Ovary (tissue), 9 donors: Measurements from ENCODE around the gene NRXN3. TPM values are rescaled to one million over a fixed set of nuclear protein-coding genes. Genes with fewer than 3 reads are reported as not detected.

Experiments
- DNase-seq, 5 donors: peaks; one replicate each; pipeline ENCODE4 v3.0.0-alpha.2; 2019 to 2020
- H3K27ac ChIP-seq, 2 donors: fragments of 200-600 bp; one replicate each; pipeline versions ENCODE4 v1.5.1 to v1.8.0; 2019 to 2022
- H3K27me3 ChIP-seq: fragments of 200-600 bp; one replicate; pipeline ENCODE4 v1.8.0; 2022
- H3K36me3 ChIP-seq: fragments of 200-600 bp; sonication (generic); one replicate; pipeline ENCODE4 v1.5.1; 2019
- H3K4me1 ChIP-seq: one replicate; pipeline ENCODE4 v1.8.1; 2013; ENCODE audit warnings: mild to moderate bottlenecking, moderate library complexity; ENCODE audit not compliant: insufficient read depth
- H3K4me3 ChIP-seq: fragments of 200-600 bp; sonication (generic); one replicate; pipeline ENCODE4 v1.5.1; 2017
- H3K9me3 ChIP-seq, 2 donors: fragments of 200-600 bp in 1 of 2; sonication (generic) in 1 of 2; one replicate each; pipeline versions ENCODE4 v1.5.1 to v1.8.1; 2013 to 2019; ENCODE audit warnings: mild to moderate bottlenecking in 1 of 2, moderate library complexity in 1 of 2
- EP300 ChIP-seq: sonication (generic); formaldehyde crosslinking; IDR thresholded peaks from one replicate; pipeline ENCODE4 v1.6.1; 2017; ENCODE audit warnings: antibody characterized with exemption
- POLR2A ChIP-seq: fragments of 450-650 bp; IDR thresholded peaks from one replicate; pipeline ENCODE4 v1.6.1; 2017; ENCODE audit warnings: antibody characterized with exemption, mild to moderate bottlenecking, moderate library complexity
- WGBS, 3 donors: extraction: QIAGEN DNeasy Blood & Tissue Kit in 1 of 3; methylation state at CpG; one replicate each; pipeline versions ENCODE4 v1.1.5 to v1.1.7; 2013 to 2017; 5-methylcytosine and 5-hydroxymethylcytosine counted together
- intact Hi-C, 4 donors: fragments of 100-400 bp; cut with DNase I; formaldehyde crosslinking; loops; one replicate each; pipeline versions ENCODE4 v1.11.0 to v1.15.1; 2022 to 2023
- polyA plus RNA-seq, 2 donors: library from polyadenylated mRNA; stranded (reverse); fragments of 200-250 nt in 1 of 2; fragments of 350-450 nt in 1 of 2; fragmentation: Illumina TruSeq in 1 of 2; extraction: RNeasy Lipid Tissue Mini Kit (QIAGEN cat#74804) in 1 of 2; gene quantifications; one replicate each; pipeline ENCODE4 v1.2.3, GENCODE V29; 2013 to 2014
- total RNA-seq, 7 donors: library from RNA; depleted of rRNA in 2 of 7; stranded (reverse); fragments of >200 nt in 2 of 7; fragmentation: NEBNext Ultra II Directional in 3 of 7; extraction: Animal tissue kit (Norgen Biotek cat#: 25700) in 3 of 7; gene quantifications; one replicate each; pipeline versions ENCODE4 v1.1.0 to v1.2.4, GENCODE V29; 2016 to 2023
- TF ChIP-seq, protein P1 (sequence below), 3 donors: fragments of 450-650 bp in 2 of 3; fragments of 200-600 bp in 1 of 3; IDR thresholded peaks; one replicate each; pipeline versions ENCODE4 v1.5.1 to v1.8.0; 2016 to 2022; ENCODE audit warnings: antibody characterized with exemption in 3 of 3, mild to moderate bottlenecking in 1 of 3
- donor health status: DM: no; HTN: no; CAD: no; lungs with moderate emphysema.
- donor health status: DM: no; HTN: no; CAD: no.
- donor health status: Bipolar disorder and iron deficiency.
- donor health status: DM: yes; HTN: yes; CAD: no.
- donor health status: DM: no; HTN: no; CAD: no.
- donor health status: DM: yes; HTN: yes; CAD: no.

Gene NRXN3
- total and polyA plus RNA-seq, 9 donors = 0.28 to 6.2 (median 0.82) TPM

DNA sequence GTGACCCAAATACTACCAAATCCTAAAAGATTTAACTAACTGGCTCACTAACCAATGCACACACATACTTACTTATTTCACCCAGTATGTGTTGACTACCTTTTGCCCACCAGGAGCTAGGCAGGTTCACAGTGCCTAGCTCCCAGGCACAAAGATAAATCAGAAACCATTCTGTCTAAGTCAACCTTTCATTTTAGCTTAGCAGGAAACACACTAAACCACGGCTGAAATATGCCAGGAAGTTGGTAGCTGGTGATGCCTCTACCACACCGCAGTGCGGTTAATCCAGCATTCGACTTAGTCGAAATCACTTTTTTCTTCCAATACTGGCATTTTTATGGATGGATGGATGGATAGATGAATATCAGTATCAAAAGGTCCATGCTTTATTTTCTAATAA lies 1443.5 kb downstream of the NRXN3 start:
- intact Hi-C loops = no loop called here
- Histone ChIP-seq H3K36me3 (no peaks in the 10 kb centered on the region), H3K4me1 (no peaks in the 10 kb centered on the region), H3K9me3 (no peaks in the 10 kb centered on the region), H3K27me3 (no peaks in the 10 kb centered on the region), H3K27ac (no peak overlapping the region), H3K4me3 (no peak overlapping the region)
- 68 to 83% (median 80%) methylated on average over 5 of the region's 5 CpGs for WGBS, 3 donors
- TF ChIP-seq POLR2A = no peak
- no peak for TF ChIP-seq EP300
- TF ChIP-seq, protein P1, sequence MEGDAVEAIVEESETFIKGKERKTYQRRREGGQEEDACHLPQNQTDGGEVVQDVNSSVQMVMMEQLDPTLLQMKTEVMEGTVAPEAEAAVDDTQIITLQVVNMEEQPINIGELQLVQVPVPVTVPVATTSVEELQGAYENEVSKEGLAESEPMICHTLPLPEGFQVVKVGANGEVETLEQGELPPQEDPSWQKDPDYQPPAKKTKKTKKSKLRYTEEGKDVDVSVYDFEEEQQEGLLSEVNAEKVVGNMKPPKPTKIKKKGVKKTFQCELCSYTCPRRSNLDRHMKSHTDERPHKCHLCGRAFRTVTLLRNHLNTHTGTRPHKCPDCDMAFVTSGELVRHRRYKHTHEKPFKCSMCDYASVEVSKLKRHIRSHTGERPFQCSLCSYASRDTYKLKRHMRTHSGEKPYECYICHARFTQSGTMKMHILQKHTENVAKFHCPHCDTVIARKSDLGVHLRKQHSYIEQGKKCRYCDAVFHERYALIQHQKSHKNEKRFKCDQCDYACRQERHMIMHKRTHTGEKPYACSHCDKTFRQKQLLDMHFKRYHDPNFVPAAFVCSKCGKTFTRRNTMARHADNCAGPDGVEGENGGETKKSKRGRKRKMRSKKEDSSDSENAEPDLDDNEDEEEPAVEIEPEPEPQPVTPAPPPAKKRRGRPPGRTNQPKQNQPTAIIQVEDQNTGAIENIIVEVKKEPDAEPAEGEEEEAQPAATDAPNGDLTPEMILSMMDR (IDR thresholded peaks at IDR 0.05) = no peak
- DNase-seq = no peak

DNA sequence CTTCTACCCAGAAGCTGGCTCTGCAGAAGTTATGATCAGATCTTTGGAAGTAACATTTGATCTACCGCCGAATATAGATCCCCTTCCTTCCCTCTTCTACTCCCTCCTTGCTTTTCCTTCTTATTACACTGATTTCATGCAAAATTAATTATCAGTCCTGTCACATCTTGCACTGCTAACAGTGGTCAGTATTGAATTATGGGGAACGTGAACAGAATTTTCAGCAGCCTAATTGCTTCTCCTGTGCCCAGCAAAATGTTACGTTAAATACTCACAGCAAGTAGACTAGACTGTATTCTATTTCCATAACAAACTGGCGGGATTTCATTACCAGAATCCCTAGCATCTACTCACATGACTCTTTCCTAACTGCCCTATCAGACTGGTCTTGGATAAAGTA lies 1444.3 kb downstream of the NRXN3 start:
- intact Hi-C loops = no loop called here
- H3K9me3 ChIP-seq = no peaks in the 10 kb centered on the region
- no peak overlapping the region for H3K4me3 ChIP-seq
- H3K4me1 ChIP-seq = no peaks in the 10 kb centered on the region
- H3K27ac ChIP-seq = no peak overlapping the region
- TF ChIP-seq POLR2A (no peak), EP300 (no peak)
- TF ChIP-seq, protein P1 (IDR thresholded peaks at IDR 0.05) = no peak
- WGBS, 3 donors = 75 to 90% (median 87%) methylated on average over 5 of the region's 5 CpGs
- no peak for DNase-seq
- H3K36me3 ChIP-seq = no peaks in the 10 kb centered on the region
- H3K27me3 ChIP-seq = no peaks in the 10 kb centered on the region

DNA sequence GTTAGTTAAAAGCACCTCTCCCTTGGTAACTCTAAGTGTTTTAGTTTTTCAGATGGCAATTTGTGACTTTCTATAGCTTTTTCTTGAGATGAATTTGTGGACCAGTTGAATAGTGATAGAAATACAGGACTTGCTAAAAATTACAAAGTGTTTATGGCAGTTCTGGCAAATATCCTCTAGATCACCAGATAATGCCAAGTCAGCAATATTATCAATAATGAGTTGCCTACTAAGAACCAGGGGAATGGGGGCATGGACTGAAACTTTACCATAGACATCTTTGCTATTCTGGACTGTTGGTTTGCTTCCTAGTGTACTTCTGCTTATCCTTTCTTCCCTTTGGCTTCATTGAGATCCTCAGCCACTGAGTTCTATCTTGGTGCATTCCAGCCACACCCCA lies 1456.9 kb downstream of the NRXN3 start:
- no peaks in the 10 kb centered on the region for H3K27me3 ChIP-seq
- H3K9me3 ChIP-seq = no peaks in the 10 kb centered on the region
- TF ChIP-seq, protein P1 (IDR thresholded peaks at IDR 0.05) = no peak
- TF ChIP-seq EP300 (no peak), POLR2A (no peak)
- intact Hi-C loops = no loop called here
- H3K4me1 ChIP-seq = no peaks in the 10 kb centered on the region
- H3K4me3 ChIP-seq = no peak overlapping the region
- no peak overlapping the region for H3K27ac ChIP-seq
- no peak for DNase-seq
- no peaks in the 10 kb centered on the region for H3K36me3 ChIP-seq

DNA sequence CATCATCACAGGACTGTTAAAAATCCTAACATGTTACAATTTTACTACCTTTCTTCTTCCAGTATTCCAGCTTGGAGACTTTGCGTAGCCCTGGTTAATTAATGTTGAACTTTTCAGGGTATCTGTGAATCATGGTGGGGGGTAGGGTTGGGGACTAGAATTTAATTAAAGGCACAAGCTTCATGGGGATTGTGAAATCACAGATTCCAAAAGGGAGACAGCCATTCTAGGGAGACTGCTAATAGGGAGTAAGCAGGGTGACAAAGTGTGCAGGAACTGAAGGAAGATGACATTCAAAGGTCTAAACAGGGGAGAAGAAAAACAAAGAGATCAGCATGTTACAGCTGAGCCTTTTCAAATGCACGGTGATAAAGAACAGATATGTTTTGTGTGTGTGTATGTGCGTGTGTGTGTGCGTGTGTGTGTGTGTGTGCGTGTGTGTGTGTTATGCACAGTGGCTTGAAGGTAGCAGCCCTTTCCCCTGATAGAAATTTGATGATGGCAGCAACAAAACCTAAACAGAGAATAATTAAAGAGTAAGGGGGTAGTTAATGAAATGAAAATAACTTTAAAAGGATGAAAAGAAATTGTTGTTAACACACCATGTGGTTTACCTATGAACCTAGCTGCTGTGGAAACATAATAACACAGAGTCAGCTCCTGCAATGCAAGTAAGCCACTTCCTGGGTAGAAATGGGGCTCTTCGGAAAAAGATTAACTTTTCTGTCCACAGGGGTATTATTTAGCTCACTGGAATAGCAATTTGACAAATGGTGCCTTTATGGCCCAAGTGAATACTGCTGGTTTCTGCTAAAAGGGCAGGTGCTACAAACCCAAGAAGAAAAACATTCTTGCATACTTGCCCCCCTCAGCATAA lies 1459.5 kb downstream of the NRXN3 start:
- H3K27me3 ChIP-seq = no peaks in the 10 kb centered on the region
- H3K9me3 ChIP-seq = no peaks in the 10 kb centered on the region
- 40 to 69% (median 50%) methylated on average over 6 of the region's 6 CpGs for WGBS, 3 donors
- intact Hi-C loops = no loop called here
- no peaks in the 10 kb centered on the region for H3K4me1 ChIP-seq
- no peak for DNase-seq
- TF ChIP-seq POLR2A (no peak), EP300 (no peak)
- TF ChIP-seq, protein P1 (IDR thresholded peaks at IDR 0.05) = no peak
- no peak overlapping the region for H3K4me3 ChIP-seq
- no peaks in the 10 kb centered on the region for H3K36me3 ChIP-seq
- no peak overlapping the region for H3K27ac ChIP-seq
